NT2/D1 (cell line): ENCODE data around the gene PSTPIP2.

Experiments
- SUZ12 ChIP-seq: IDR thresholded peaks from 2 replicates; pipeline ENCODE4 v1.6.1; 2011; ENCODE audit not compliant: insufficient read length, insufficient read depth; ENCODE audit errors: extremely low read depth
- YY1 ChIP-seq: IDR thresholded peaks from 2 replicates; pipeline ENCODE4 v1.6.1; 2011; ENCODE audit not compliant: insufficient read length, insufficient read depth

DNA sequence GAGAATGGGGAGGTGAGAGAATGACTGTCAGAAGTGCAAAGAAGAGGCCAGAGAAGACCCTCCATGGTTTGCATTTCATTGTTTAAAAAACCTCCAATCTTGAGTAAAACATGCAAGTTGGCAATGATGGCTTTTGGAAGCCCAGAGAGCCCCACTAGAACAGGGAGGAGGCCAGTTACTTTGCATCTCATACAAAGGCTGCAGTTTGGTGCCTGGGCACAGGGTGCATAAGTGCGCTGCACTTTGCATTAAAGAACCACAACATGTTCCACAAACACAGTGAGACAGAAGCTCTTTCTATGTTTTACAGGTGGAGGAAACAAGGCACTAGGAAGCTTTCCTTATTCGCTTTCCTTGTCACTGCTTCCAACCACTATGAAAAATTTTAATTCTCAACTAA, 25.4 kb downstream of the PSTPIP2 start:
- TF ChIP-seq SUZ12 (no peak), YY1 (no peak)
